Pancreas (tissue), 10 donors: Measurements from ENCODE around the gene SEC22A. TPM values are rescaled to one million over a fixed set of nuclear protein-coding genes. Genes with fewer than 3 reads are reported as not detected.

Experiments
- ATAC-seq, 4 donors: fragments of 200-7000 bp; cut with Tn5 transposase; one replicate each; pipeline versions ENCODE4 v1.8.0 to v1.9.1; 2020; ENCODE audit warnings: mild to moderate bottlenecking in 4 of 4, moderate library complexity in 4 of 4
- DNase-seq, 6 donors: peaks; one replicate each; pipeline ENCODE4 v3.0.0-alpha.2; 2020
- FAIRE-seq: peaks from 2 replicates; lab custom pipeline; 2012; peaks lifted over from hg19 to GRCh38; lab: Jason Lieb, UNC
- H3K27ac ChIP-seq, 4 donors: fragments of 200-600 bp; sonication (generic); 1 replicate in 3 of 4; 2 replicates in 1 of 4; pipeline versions ENCODE4 v1.5.0 to v1.8.0; 2020
- H3K27me3 ChIP-seq, 4 donors: fragments of 200-600 bp; one replicate each; pipeline ENCODE4 v1.8.0; 2021
- H3K36me3 ChIP-seq, 3 donors: fragments of 200-600 bp; sonication (generic) in 1 of 3; one replicate each; pipeline versions ENCODE4 v1.5.0 to v1.8.0; 2020 to 2021
- H3K4me1 ChIP-seq, 3 donors: fragments of 200-600 bp; one replicate each; pipeline ENCODE4 v1.8.0; 2021
- H3K4me3 ChIP-seq, 4 donors: fragments of 200-600 bp; sonication (generic) in 2 of 4; one replicate each; pipeline versions ENCODE4 v1.5.0 to v1.8.0; 2020 to 2021
- H3K9me3 ChIP-seq, 4 donors: fragments of 200-600 bp; one replicate each; pipeline ENCODE4 v1.8.0; 2021
- WGBS, 2 donors: extraction: QIAGEN DNeasy Blood & Tissue Kit; methylation state at CpG; one replicate each; pipeline ENCODE4 v1.1.7; 2013; 5-methylcytosine and 5-hydroxymethylcytosine counted together
- intact Hi-C, 3 donors: fragments of 100-400 bp; cut with DNase I; formaldehyde crosslinking; loops; one replicate each; pipeline versions ENCODE4 v1.11.1 to v1.14.2; 2022
- polyA plus RNA-seq, 2 donors: library from polyadenylated mRNA; stranded (reverse); fragments of 200-250 nt; gene quantifications; one replicate each; pipeline ENCODE4 v1.2.3, GENCODE V29; 2013
- total RNA-seq, 6 donors: library from RNA; stranded (reverse); fragmentation: NEBNext Ultra II Directional in 4 of 6; extraction: Animal tissue kit (Norgen Biotek cat#: 25700) in 4 of 6; gene quantifications; one replicate each; pipeline versions ENCODE4 v1.2.1 to v1.2.4, GENCODE V29; 2021 to 2023
- TF ChIP-seq, protein P1 (sequence below), 4 donors: fragments of 200-600 bp; sonication (generic) in 3 of 4; IDR thresholded peaks; one replicate each; pipeline versions ENCODE4 v1.5.0 to v1.8.0; 2021; ENCODE audit warnings: antibody characterized with exemption in 4 of 4
- donor health status: healthy with polysubstance abuse.
- donor health status: DM: no; HTN: no; CAD: no; lungs with moderate emphysema.
- donor health status: DM: no; HTN: no; CAD: no.
- donor health status: control.
- donor health status: control.
- donor health status: Bipolar disorder and iron deficiency.
- donor health status: DM: yes; HTN: yes; CAD: no.
- donor health status: DM: no; HTN: no; CAD: no.
- donor health status: DM: no; HTN: no; CAD: no.
- donor health status: DM: yes; HTN: yes; CAD: no.

Gene SEC22A
- total and polyA plus RNA-seq, 8 donors: 3.3 to 12.5 (median 7.2) TPM

DNA sequence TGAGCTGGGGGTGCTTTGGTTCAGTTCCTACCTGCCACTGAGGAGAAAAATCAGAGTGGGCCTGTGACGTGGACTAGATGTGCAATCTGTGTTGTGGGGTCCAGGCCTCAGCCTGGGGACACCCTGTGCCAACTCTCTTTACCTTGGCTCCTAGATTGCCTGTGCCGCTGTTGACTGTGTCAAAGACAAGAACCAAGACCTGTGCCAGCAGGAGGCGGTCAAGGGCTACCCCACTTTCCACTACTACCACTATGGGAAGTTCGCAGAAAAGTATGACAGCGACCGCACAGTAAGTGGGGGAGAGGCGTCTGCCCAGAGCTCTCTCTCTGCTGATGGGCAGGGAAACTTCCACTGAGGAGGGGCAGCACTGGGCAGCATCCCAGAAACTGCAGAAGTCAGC lies 40.6 kb upstream of the SEC22A start:
- no peak for ATAC-seq
- Histone ChIP-seq H3K36me3 (peaks cover 0 to 34% (median 0%) of the 10 kb centered on the region in 3 donors), H3K9me3 (no peaks in the 10 kb centered on the region), H3K4me1 (peaks cover 7 to 12% (median 10%) of the 10 kb centered on the region in 3 donors), H3K27ac (no peak overlapping the region), H3K27me3 (no peaks in the 10 kb centered on the region), H3K4me3 (no peak overlapping the region)
- DNase-seq: no peak
- FAIRE-seq: no peak
- 96 to 97% methylated on average over 7 of the region's 7 CpGs for WGBS, 2 donors
- TF ChIP-seq, protein P1, sequence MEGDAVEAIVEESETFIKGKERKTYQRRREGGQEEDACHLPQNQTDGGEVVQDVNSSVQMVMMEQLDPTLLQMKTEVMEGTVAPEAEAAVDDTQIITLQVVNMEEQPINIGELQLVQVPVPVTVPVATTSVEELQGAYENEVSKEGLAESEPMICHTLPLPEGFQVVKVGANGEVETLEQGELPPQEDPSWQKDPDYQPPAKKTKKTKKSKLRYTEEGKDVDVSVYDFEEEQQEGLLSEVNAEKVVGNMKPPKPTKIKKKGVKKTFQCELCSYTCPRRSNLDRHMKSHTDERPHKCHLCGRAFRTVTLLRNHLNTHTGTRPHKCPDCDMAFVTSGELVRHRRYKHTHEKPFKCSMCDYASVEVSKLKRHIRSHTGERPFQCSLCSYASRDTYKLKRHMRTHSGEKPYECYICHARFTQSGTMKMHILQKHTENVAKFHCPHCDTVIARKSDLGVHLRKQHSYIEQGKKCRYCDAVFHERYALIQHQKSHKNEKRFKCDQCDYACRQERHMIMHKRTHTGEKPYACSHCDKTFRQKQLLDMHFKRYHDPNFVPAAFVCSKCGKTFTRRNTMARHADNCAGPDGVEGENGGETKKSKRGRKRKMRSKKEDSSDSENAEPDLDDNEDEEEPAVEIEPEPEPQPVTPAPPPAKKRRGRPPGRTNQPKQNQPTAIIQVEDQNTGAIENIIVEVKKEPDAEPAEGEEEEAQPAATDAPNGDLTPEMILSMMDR (IDR thresholded peaks at IDR 0.05): no peak
- intact Hi-C loops: no loop called here

DNA sequence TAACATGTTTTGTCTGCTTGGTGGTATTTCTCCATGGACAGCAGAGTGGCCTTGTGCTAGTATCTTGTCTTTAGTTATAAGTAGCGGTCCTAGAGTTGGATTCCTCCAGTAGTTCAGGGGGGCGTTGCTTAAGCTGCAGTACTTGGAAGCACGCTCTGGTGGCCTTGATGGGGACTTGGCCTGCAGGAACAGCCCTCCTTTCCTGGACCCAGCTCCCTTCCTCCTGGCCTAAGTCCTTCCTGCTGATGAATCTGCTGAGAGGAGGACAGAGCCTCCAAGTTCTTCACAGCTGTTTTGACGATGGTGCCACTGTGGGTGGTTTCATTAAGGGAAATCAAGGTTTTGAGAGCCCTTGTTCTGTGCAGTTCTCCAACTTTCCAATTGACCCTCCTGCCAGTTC lies 38.6 kb upstream of the SEC22A start:
- Histone ChIP-seq H3K4me1 (peaks cover 0 to 4% (median 0%) of the 10 kb centered on the region in 3 donors), H3K27me3 (no peaks in the 10 kb centered on the region), H3K9me3 (no peaks in the 10 kb centered on the region), H3K27ac (no peak overlapping the region), H3K36me3 (peaks cover 0 to 31% (median 0%) of the 10 kb centered on the region in 3 donors), H3K4me3 (no peak overlapping the region)
- no peak for ATAC-seq
- no peak for FAIRE-seq
- WGBS, 2 donors: 92 to 98% methylated on average over 4 of the region's 4 CpGs
- no peak for DNase-seq
- TF ChIP-seq, protein P1 (IDR thresholded peaks at IDR 0.05): no peak
- intact Hi-C loops: no loop called here

DNA sequence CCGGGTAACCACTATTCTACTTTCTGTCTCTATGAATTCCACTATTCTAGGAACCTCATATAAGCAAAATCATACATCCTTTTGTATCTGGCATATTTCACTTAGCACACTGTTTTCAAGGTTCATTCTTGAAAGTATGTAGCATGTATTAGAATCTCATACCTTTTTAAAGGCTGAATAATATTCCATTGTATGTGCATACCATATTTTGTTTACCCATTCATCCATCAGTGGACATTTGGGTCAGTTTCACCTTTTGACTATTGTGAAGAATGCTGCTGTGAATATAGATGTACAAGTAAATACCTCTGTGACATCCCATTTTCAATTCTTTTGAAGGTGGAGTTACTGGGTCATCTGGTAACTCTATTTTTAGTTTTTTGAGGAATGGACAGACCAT lies 36.6 kb upstream of the SEC22A start:
- no peak overlapping the region for H3K4me3 ChIP-seq
- WGBS, 2 donors: 95% methylated on average over 1 of the region's 1 CpG
- TF ChIP-seq, protein P1 (IDR thresholded peaks at IDR 0.05): no peak
- intact Hi-C loops: no loop called here
- DNase-seq (no peak), ATAC-seq (no peak), FAIRE-seq (no peak)
- no peak overlapping the region for H3K27ac ChIP-seq
- peaks cover 0 to 31% (median 0%) of the 10 kb centered on the region in 3 donors for H3K36me3 ChIP-seq
- H3K4me1 ChIP-seq: peaks cover 0 to 4% (median 0%) of the 10 kb centered on the region in 3 donors
- H3K27me3 ChIP-seq: no peaks in the 10 kb centered on the region
- no peaks in the 10 kb centered on the region for H3K9me3 ChIP-seq

- peaks cover 0 to 9% (median 0%) of the 10 kb centered on the region in 3 donors for H3K36me3 ChIP-seq
- no peak for ATAC-seq
- DNase-seq: no peak
- H3K27me3 ChIP-seq: no peaks in the 10 kb centered on the region
- no peak overlapping the region for H3K27ac ChIP-seq
- no peaks in the 10 kb centered on the region for H3K9me3 ChIP-seq
- TF ChIP-seq, protein P1 (IDR thresholded peaks at IDR 0.05): no peak
- H3K4me3 ChIP-seq: no peak overlapping the region
- H3K4me1 ChIP-seq: peaks cover 0 to 4% (median 0%) of the 10 kb centered on the region in 3 donors
- intact Hi-C loops: no loop called here
- FAIRE-seq: no peak
- WGBS, 2 donors: 96% methylated on average over 2 of the region's 2 CpGs
Measured at GRCh38 chr3:123167686-123168085, 34.1 kb upstream of the SEC22A start.

DNA sequence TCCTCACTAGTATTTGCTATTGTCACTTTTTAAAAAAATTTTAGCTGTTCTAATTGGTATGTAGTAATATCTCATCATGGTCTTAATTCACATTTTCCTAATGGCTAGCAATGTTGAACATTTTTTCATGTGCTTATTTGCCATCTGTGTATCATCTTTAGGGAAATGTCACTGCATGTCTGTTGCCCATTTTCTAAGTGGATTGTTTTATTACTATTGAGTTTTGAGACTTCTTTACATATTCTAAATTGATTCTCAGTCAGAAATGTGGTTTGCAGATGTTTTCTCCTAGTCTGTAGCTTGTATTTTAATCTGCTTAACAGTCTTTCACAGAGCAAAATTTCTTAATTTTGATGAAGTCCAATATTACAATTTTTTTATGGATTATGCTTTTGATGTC lies 33.6 kb upstream of the SEC22A start:
- no peak overlapping the region for H3K4me3 ChIP-seq
- ATAC-seq (no peak), DNase-seq (no peak), FAIRE-seq (no peak)
- H3K27ac ChIP-seq: no peak overlapping the region
- H3K9me3 ChIP-seq: no peaks in the 10 kb centered on the region
- intact Hi-C loops: no loop called here
- H3K27me3 ChIP-seq: no peaks in the 10 kb centered on the region
- TF ChIP-seq, protein P1 (IDR thresholded peaks at IDR 0.05): no peak
- H3K4me1 ChIP-seq: peaks cover 0 to 4% (median 0%) of the 10 kb centered on the region in 3 donors
- H3K36me3 ChIP-seq: peaks cover 0 to 8% (median 0%) of the 10 kb centered on the region in 3 donors
